Epithelial cell of proximal tubule (primary cell): Measurements from ENCODE around the gene TMEM39A. TPM values are rescaled to one million over a fixed set of nuclear protein-coding genes. Genes with fewer than 3 reads are reported as not detected.
A peak's percentile ranks its signal among the peaks of the same experiment; 100 is the strongest.

Experiments
- DNase-seq: peaks from one replicate; pipeline ENCODE4 v3.0.0-alpha.2; 2011; ENCODE audit warnings: low read depth
- H3K4me3 ChIP-seq: 2 replicates; pipeline ENCODE4 v1.5.1; 2011; ENCODE audit warnings: low read depth, mild to moderate bottlenecking, low read length
- total RNA-seq: library from RNA; depleted of rRNA; stranded (reverse); fragments of >200 nt; gene quantifications from 2 replicates; pipeline ENCODE4 v1.2.3, GENCODE V29; 2015
- TF ChIP-seq, protein P1 (sequence below): conservative IDR thresholded peaks from 2 replicates; pipeline ENCODE4 v1.5.1; 2012; ENCODE audit warnings: low read depth, mild to moderate bottlenecking, low read length

The TMEM39A gene
- total RNA-seq, 1 donor from 2014 or later = 28.2 TPM

DNA sequence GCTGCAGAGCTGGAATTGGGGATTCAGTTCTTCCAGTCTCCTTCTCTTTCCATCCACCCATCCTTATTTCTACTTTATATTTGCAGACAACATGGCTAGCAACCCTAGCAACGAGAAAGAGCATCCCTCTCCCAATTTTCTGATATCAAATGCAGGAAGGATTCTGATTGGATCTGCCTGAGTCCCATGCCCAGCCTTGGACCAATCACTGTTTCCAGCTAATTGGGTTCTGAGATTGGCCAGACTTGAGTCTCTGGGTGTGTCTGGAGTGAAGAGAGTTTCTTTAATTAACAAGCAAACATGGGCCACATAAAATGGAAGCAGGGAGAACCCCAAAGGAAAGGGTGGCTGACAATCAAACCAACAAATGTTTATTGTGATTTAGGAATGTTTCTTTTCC lies 60.6 kb downstream of the TMEM39A start:
- TF ChIP-seq, protein P1, sequence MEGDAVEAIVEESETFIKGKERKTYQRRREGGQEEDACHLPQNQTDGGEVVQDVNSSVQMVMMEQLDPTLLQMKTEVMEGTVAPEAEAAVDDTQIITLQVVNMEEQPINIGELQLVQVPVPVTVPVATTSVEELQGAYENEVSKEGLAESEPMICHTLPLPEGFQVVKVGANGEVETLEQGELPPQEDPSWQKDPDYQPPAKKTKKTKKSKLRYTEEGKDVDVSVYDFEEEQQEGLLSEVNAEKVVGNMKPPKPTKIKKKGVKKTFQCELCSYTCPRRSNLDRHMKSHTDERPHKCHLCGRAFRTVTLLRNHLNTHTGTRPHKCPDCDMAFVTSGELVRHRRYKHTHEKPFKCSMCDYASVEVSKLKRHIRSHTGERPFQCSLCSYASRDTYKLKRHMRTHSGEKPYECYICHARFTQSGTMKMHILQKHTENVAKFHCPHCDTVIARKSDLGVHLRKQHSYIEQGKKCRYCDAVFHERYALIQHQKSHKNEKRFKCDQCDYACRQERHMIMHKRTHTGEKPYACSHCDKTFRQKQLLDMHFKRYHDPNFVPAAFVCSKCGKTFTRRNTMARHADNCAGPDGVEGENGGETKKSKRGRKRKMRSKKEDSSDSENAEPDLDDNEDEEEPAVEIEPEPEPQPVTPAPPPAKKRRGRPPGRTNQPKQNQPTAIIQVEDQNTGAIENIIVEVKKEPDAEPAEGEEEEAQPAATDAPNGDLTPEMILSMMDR = no peak
- H3K4me3 ChIP-seq = no peak overlapping the region
- no peak for DNase-seq

DNA sequence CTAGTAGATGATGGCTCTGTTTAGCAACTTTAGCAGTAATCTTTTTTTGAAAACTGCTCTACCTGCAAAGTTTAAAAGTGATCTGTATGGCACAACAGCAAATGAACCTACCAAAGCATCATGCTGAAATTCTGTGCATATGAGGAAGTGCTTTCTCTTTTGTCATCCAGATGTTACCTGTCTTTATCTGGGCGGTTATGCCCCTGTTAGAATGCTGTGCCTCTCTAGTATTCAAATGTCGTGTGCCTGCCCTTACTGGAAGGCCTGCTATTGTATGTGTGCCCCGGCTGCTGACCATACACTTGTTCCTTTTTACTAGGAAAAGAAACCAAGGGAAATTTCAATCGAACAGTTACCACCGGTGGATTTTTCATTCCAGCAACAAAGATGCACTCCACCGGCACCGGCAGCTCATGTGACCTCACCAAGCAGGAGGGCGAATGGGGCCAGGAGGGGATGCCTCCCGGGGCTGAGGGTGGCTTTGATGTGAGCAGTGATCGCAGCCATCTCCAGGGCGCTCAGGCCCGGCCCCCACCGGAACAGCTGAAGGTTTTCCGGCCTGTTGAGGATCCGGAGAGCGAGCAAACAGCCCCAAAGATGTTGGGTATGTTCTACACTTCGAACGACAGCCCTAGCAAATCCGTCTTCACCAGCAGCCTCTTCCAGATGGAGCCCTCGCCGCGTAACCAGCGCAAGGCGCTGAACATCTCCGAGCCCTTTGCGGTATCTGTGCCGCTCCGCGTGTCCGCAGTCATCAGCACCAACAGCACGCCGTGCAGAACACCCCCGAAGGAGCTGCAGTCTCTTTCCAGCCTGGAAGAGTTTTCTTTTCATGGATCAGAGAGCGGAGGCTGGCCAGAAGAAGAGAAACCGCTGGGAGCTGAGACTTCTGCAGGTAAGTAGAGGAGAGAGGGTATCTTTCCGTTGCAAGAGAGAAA lies 61.6 kb downstream of the TMEM39A start:
- DNase-seq = no peak
- no peak overlapping the region for H3K4me3 ChIP-seq
- TF ChIP-seq, protein P1 = no peak

DNA sequence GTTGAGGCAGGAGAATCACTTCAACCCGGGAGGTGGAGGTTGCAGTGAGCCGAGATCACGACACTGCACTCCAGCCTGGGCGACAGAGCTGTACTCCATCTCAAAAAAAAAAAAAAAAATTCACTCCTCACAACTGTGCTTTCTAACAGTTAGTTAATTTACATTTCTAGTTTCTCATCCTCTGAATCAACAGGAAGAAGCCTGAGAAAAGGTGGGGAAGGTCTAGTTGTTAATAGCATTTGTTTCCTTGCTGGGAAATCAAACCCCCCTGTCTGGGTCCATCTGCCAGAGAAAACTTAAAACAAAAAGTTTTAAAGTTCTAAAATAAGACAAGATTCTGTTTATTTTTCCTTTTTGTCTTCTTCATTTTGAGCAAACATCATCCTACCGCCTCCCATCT lies 62.3 kb downstream of the TMEM39A start:
- no peak overlapping the region for H3K4me3 ChIP-seq
- DNase-seq = no peak
- TF ChIP-seq, protein P1 = no peak

DNA sequence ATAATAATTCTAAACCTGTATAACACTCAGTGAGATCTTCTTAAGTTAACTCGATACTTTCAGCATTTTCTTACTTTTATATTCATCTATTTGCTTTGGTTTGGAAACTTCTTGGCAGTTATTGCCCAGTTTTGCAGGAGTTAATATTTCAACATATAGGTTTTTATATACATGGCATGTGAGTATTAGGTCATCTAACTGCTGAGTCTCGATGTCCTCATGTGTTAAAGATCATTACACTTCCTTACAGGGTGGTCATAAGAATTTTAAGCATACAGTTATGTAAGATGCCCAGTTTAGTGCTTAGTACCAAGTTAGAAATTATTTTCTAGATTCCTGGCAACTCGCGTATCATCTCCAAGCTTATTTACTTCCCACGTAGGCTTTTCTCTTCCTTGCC lies 62.9 kb downstream of the TMEM39A start:
- no peak for DNase-seq
- H3K4me3 ChIP-seq = no peak overlapping the region
- TF ChIP-seq, protein P1 = no peak

DNA sequence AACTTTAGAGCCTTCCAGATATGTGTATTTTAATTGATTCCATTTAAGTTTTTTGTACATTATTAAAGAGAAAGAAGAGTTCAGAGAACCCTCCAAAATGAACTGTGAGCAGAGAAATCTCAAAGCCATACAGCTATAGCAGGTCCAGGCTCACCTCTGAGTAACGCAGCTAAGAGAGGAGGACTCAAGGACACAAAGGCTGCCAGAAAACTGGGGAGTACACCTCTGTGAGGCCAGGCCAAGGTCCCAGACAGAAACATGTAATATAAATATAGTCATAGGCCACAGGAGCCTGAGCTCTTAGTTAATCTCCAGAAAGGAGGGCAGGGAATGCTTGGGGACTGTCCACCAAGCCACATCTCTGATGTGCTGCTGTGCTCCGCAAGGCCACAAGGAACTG lies 66.5 kb downstream of the TMEM39A start:
- no peak for DNase-seq
- TF ChIP-seq, protein P1 = no peak
- H3K4me3 ChIP-seq = no peak overlapping the region

DNA sequence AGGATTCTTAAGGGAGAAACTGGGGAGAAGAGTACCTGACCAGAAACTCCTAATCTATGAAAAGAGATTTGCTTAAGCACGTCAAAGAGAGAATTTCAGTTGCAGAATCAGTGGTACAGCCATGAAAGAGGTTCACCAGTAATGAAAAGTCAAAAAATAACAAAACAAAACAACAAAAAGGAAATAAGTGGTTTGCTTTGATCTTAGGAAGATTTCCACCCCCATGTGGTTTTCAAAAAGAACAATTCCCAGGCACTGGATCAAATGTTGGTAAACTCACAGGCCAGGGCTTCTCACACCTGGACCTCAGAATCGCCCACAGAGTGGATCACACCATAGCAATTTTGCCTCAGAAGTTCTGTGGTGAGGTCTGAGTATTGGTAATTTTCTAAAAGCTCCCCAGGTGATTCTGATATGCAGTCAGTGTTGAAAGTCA lies 67.5 kb downstream of the TMEM39A start:
- TF ChIP-seq, protein P1 = no peak
- H3K4me3 ChIP-seq = no peak overlapping the region
- no peak for DNase-seq

DNA sequence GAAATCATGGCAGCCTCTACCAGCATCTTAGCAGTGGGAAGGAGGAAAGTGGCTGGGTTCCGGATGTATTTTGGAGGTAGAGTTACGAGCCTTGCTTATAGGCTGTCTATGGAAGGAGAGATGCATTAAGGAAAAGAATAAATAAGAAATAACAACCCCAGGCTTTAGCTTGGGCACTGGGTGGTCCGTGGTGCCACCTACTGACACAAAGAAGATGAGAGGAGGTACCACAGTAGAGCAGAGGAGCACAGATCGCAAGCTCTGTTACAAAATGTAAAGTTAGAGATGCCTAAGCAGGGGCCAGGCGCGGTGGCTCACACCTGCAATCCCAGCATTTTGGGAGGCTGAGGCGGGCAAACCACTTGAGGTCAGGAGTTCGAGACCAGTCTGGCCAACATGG lies 74.8 kb downstream of the TMEM39A start:
- H3K4me3 ChIP-seq = no peak overlapping the region
- no peak for DNase-seq
- TF ChIP-seq, protein P1 = peak; percentile 13
